ENCODE data around the gene SLC3A2.
"Not testable (repeated sequence)": the region's sequence is repeated elsewhere in the genome, so short reads cannot be mapped to it uniquely, and the experiment has no call there.

Gene SLC3A2

DNA sequence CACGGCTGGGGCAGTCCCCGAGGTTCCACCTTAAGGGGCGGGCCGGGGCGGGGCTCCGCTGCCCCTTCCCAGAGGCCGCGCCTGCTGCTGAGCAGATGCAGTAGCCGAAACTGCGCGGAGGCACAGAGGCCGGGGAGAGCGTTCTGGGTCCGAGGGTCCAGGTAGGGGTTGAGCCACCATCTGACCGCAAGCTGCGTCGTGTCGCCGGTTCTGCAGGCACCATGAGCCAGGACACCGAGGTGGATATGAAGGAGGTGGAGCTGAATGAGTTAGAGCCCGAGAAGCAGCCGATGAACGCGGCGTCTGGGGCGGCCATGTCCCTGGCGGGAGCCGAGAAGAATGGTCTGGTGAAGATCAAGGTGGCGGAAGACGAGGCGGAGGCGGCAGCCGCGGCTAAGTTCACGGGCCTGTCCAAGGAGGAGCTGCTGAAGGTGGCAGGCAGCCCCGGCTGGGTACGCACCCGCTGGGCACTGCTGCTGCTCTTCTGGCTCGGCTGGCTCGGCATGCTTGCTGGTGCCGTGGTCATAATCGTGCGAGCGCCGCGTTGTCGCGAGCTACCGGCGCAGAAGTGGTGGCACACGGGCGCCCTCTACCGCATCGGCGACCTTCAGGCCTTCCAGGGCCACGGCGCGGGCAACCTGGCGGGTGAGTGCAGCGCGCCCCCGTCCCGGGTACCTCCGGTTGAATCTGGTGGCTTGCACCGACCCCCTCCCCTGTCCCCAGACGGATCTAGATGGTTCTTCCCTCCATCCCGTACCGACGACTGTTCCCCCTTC is at the start of gene SLC3A2:
TSS of gene SLC3A2 (plus strand) at position 94 of the 776 bp plus-strand sequence. CDS start at position 222, 128 bp downstream.
- DNase-seq (ENCODE audit: low spot score): peak; percentile 75

DNA sequence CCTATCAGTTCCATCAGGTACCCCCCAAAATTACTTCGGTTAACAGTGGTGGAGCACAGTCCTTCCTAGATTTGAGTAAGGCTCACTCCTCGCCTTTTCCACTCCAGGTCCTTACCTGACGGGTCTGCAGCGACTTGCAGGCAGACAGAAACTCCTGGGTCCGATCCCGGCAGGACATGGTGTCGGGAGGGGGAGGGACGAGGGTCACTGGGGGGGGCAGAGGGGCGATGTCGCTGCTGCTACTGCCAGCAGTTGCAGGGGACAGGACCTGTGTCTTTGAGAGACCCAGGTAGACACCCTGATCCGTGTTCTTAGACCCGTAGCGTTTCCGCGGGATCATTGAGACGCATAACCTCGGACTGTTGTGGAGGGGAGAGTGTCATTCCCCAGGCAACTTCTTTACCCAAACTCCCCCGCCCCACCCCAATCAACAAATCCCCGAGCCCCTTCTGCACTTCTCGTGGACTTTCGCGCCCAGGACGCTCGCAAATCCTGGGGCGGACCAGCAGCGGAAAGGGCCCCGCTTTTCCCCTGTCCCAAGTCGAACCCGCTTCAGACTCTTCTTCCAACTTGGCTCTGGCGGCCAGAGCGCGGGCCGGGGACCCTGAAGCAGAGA is 49.7 kb upstream of the SLC3A2 start:
- peak; percentile 23 for DNase-seq (ENCODE audit: low spot score)

DNA sequence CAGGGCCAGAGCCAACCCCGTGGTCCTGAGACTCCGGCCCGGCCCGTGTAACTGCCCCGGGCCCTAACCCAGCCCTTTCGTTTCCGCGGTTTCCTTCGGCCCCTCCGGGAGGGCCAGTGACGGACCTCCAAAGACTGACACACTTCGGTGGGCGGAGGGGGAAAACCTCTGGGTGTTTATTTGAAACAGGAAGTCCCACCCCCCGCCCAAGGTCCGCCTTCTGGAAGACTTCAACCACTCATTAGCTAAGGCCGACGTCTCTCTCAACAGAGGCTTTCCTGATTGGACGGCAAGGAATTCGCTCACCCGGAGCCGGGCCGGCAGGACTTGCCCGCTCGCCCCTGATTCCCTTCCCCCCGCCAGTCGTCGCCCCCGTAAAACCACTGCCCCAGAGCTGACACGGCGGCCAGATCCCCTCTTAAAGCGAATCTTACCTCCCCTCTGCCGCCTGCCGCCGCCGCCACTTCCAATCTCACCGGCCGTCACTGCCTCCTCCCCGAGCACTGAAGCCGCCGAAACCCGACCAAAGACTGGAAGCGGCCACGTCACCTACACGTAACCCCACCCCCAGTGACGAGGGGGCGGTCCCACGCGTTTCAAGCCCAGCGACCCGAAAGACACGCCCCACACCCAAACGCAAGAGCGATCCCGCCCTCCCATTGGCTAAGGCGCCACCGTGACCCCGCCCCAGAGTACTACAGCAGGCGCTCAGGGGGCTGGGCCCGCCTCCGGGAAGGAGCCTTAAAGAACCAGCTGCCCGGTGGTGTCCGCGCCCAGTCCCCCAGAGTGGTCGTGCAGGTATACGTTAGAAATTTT is 49.0 kb upstream of the SLC3A2 start, which contains the start of gene STX5:
TSS of gene STX5 (minus strand) at position 532 of the 816 bp plus-strand sequence. CDS start 808 bp downstream, outside the sequence.
- DNase-seq (ENCODE audit: low spot score): peak; percentile 87

DNA sequence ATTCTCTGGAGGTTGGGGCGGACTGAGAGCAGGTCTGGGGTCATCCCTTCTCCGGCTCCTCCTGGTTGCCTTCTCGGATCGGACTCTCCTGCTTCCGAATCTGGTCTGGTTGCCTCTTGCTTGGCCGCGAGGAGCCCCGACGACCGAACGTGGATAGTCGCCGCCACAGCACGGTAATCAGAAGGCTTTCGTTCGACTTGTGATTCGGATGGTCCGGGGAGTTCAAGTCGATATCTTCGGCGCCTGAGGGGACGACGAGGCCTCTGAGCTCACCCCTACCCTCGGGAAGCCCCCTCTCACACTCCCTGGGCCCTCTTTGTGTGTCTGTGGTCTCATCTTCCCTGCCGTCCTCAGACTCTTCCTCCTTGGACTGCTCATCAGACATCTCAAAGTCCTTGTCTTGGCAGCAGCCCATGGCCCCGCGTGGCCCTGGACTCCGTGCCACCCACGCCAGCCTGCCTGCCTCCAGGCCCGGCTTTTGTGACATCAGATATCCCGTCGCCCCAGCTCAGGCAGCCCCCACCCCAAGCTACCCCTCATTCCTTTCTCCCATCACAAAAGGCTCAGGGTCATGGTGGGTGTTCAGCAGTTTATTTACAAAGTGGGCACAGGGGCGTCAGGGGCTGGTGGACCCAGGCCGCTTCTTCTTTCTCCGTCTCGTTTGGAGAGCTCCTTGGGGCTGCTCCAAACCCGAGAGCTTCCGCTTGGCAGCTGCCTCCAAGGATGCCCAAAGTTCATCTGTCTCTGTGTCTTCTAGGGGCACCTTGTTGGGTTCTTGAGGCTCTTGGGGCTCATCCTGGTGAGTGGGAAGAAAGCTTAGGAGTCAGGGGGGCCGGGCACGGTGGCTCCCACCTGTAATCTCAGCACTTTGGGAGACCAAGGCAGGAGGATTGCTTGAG is 48.1 kb upstream of the SLC3A2 start, which contains the start of gene TEX54:
TSS of gene TEX54 (minus strand) at position 506 of the 899 bp plus-strand sequence.
- DNase-seq (ENCODE audit: low spot score): no peak

DNA sequence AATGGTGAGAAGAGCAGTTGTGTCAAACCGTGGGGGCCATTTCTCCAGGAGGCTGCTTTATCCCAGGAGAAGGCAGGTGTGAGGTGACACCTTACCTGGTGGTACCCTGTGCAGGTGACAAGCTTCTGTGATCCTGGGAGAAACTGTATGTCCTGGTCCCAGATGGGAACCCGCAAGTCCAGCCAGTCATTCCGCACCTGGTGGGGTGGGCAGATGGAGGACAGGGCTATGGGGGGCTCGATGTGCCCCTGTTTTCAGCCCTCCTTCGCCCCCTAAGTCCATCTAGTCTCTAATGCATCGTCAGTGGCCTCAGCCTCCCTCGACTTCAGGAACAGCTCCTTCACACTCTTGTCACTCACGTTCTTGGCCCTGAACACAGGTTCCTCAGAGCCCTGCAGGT is 45.4 kb upstream of the SLC3A2 start:
- DNase-seq (ENCODE audit: low spot score): no peak

DNA sequence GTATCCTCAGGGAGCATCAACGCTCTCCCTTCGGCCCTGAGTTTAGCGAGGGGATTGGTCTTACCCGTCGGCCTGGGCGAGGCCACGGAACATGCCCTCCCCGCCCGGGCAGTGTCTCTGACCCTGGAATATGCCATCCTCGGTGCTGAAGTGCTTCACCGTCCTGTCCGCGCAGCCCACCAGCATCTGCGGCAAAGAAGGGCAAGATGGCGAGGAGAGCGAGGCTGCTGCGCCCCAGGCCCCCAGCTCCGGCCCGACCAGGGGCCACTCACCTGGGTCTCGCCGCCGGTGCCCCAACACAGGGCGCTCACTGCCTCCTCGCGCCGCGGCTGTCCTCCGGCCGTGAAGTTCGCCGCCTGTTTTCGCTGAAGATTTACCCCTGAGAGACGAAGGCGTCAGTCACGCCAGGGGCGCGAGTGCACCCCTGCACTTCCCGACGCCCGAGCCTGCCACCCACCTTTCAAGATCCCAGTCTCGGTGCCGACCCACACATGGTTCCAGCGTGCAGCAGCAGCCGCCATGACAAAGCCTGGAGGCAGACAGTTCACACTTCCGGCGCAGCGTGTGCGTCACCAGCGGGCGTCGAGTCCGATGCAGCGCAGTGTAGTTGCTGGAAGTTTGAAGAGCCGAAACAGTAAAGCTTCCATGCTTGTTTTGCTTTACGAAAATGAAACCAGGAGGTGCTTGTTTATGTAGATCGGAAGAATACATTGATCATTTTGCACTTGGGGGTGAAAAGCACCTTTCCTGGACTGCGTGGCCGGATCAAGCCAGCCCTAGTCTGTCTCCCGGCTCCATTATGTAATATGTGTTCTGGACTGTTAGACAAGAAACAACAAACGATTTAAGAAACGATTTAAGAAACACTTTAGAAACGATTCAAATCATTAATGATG is 41.4 kb upstream of the SLC3A2 start, which contains the start of gene WDR74:
TSS of gene WDR74 (minus strand) at position 541 of the 896 bp plus-strand sequence. CDS start at position 521, 20 bp downstream.
- DNase-seq (ENCODE audit: low spot score): peak; percentile 75

DNA sequence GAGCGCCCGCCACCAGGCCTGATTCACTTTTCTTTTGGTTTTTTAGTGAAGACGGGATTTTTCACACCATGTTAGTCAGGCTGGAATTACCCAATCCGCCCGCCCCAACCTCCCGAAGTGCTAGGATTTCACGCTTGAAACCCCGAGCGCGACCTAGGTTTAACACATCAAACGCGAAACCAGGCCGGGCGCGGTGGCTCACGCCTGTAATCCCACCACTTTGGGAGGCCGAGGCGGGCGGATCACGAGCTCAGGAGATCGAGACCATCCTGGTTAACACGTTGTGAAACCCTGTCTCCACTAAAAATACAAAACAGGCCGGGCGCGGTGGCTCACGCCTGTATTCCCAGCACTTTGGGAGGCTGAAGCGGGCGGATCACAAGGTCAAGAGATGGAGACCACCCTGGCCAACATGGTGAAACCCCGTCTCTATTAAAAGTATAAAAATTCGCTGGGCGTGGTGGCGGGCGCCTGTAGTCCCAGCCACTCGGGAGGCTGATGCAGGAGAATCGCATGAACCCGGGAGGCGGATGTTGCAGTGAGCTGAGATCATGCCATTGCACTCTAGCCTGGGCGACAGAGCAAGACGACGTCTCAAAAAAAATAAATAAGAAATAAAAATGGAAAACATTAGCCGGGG is 39.9 kb upstream of the SLC3A2 start:
- DNase-seq (ENCODE audit: low spot score): not testable (repeated sequence)

DNA sequence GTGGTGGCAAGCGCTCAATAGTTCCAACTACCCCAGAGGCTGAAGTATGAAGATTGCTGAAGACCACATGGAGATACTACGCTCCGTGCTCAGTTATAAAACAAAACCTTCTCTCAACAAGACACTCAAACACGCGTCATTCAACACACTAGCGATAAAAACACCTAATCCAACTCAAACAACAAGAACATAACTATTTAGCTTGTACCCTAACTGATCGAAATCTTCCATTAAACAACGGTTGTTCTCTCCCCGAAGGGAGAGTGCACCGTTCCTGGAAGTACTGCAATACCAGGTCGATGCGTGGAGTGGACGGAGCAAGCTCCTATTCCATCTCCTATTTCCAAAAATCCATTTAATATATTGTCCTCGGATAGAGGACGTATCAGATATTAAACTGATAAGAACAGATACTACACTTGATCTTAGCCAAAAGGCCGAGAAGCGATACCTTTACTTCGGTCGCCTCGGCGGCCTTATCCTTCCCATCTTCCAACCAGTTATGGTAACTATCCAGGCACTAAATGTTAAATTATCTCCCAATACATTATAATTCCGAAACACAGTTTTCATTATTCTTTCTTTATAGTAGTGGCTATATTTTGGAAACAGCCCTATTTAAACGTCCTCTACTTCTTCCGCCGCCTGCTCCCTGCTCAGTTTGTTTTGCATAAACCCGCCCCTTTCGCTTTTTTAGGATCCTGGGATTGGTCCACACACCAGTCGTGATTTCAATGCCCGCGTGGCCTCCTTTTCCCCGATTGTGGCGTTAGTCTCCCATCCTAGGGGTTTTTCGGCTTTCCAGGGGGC is 39.1 kb upstream of the SLC3A2 start:
- DNase-seq (ENCODE audit: low spot score): peak; percentile 78

DNA sequence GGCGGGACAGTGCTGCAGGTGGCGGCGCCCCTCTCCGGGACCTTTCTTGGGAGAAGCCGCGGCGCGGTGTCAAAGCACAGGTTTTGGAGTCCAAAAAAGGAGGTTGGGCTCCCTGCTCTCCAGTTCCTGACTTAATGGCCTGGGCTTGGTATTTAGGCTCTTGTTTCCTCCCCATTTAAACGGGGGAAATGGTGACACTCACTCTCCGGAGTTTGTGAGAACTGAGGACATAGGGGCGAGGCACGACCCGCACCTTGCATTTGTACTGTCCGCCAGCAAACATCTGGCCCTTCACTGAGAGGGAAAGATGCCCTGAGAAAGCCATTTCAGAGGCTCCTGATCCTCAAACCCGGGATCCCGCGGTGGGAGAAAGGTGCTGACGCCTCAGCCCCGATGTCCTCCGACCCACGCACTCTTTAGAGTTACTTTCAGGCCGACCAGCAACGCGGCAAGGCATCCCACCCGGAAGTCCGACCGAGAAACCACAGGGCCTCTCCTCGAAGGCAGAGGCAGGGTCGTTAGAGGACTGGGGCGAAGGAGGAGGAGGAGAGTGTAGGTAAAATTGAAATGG is 38.4 kb upstream of the SLC3A2 start:
- no peak for DNase-seq (ENCODE audit: low spot score)

DNA sequence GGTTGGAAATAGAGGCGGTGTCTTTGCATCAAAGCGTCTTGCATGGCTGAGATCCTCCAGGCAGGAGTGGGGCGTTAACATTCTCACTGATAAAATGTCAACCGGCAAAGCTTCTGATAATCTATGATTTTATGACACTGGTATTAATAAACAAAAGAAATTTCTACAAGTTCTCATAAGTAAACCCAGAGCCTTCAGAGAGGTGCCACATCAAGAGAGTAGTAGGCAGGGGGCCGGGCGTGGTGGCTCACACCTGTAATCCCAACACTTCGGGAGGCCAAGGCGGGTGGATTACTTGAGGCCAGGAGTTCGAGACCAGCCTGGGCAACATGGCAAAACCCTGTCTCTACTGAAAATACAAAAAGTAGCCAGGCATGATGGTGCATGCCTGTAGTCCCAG is 37.8 kb upstream of the SLC3A2 start:
- not testable (repeated sequence) for DNase-seq (ENCODE audit: low spot score)

DNA sequence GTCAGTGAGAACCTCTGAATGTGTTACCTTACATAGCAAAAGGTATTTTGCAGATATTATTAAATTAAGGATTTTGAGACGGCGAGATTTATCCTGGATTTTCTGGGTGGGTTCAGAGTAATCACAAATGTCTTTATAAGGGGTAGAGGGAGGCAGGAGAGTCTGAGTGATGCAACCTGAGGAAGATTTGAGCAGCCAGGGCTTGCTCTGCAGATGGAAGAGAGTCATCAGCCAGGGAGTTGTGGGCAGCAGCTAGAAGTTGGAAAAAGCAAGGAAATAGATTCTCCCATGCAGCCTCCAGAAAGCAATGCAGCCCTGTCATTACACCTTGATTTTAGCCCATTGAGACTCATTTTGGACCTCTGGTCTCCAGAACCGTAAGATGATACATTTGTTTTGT is 37.2 kb upstream of the SLC3A2 start:
- no peak for DNase-seq (ENCODE audit: low spot score)

DNA sequence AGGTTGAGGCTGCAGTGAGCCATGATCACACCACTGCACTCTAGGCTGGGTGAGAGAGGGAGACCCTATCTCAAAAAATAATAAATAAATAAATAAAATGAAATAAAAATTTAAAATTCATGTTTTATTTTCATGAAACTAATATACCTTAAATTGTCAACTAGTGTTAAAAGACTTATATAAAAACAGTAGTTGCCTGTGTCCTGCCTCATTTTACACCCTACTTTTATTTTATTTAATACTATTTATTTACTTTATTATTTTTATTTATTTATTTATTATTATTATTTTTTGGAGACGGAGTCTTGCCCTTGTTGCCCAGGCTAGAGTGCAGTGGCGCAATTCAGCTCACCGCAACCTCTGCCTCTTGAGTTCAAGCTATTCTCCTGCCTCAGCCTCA is 36.5 kb upstream of the SLC3A2 start:
- no peak for DNase-seq (ENCODE audit: low spot score)

DNA sequence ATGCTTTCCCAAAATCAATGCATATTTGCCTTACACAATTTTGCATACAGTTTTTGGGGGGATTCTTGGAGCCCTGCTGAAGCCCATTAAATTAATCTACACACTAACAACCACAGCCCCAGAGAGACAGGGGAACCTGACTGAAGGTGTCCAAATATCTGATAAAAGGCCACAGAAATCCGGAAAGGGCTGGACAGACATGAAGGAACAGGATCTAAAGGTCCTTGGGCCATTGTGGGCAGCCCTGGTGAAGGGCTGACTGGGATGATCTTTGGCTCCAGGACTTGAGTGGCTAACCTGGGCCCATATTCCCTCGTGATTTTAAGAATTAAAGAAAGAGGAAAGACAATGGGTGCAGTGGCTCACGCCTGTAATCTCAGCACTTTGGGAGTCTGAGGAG is 34.5 kb upstream of the SLC3A2 start:
- no peak for DNase-seq (ENCODE audit: low spot score)

DNA sequence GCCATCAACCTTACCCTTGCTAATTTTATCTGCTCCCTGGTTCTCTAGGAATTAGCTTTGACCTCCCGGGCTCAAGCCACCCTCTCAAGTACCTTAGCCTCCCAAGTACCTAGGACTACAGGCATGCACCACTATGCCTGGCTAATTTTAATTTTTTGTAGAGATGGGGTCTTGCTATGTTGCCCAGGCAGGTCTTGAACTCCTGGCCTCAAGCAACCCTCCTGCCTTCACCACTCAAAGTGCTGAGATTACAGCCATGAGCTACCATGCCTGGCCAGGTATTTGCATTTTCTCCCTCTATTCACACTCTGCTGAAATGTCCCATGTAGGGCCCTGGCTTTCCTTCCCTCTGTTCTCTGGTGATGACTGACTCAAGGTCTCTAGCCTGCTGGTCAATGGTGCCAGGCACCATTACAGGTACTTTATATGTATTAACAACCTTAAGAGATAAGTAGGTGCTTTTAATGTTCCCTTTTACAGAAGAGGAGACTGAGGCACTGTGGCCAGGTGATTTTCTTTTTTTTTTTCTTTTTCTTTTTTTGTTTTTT is 32.9 kb upstream of the SLC3A2 start:
- DNase-seq (ENCODE audit: low spot score): no peak

DNA sequence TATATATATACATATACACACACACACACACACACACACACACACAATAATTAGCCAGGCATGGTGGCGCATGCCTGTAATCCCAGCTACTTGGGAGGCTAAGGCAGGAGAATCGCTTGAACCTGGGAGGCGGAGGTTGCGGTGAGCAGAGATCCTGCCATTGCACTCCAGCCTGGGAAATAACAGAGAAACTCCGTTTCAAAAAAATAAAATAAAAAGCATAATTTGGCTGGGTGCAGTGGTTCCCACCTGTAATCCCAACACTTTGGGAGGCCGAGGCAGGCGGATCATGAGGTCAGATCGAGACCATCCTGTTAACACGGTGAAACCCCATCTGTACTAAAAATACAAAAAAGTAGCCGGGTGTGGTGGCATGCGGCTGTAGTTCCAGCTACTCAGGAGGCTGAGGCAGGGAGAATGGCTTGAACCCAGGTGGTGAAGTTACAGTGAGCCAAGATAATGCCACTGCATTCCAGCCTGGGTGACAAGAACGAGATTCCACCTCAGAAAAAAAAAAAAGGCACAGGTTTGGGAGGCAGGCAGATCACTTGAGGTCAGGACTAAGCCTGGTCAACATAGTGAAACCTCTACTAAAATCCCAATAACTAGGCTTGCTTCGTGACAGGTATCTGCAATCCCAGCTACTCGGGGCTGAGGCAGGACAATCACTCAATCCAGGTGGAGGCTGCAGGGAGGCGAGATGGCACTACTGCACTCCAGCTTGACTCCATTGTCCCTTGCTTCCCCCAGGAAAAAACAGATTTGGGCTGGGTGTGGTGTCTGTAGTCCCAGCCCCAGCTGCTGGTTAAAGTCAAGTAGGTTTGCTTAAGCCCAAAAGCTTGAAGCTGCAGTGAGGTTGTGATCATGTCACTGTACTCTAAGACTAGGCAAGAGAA is 29.5 kb upstream of the SLC3A2 start:
- no peak for DNase-seq (ENCODE audit: low spot score)

DNA sequence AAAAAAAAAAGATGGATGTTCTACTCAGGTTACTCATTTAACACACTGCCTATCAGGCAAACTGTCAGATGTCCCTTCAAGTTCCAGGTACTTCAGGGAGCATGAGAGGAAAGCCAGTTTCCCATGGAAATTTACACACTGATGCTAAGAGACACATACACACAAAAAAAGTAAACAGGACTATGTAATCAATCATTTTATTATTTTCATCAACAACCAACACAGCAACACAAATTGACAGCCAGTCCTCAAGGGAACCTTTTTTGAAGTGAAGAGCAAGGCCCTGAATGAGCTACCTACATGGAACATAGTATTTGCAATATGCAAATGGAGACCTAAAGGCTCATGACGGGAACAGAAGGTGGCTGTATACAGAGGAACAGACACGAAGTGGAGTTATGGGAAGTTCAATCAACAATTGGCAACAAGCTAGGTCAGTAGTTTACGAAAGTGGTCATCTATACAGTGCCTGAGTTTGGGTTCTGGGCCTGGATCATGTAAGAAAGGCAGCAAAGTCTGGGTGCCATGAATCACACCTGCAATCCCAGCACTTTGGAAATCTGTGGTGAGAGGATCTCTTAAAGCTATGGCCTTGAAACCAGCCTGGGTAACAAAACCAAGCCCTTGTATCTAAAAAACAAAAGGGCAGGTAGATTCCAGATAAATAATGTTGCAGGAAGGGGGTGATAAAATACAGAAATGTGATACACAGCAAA is 28.7 kb upstream of the SLC3A2 start:
- DNase-seq (ENCODE audit: low spot score): no peak
